VCaP (cell line): Measurements from ENCODE around the gene HYAL3.
"Not testable (repeated sequence)": the region's sequence is repeated elsewhere in the genome, so short reads cannot be mapped to it uniquely, and the experiment has no call there.

Source experiments
- H3K27ac ChIP-seq: fragments of 450-650 bp; 2 replicates; pipeline ENCODE4 v1.5.1; 2017
- CTCF ChIP-seq: fragments of 450-650 bp; conservative IDR thresholded peaks from 2 replicates; pipeline ENCODE4 v1.5.1; 2017; ENCODE audit warnings: mild to moderate bottlenecking, moderate library complexity

The HYAL3 gene

GRCh38 chr3:50245251-50245745 is 53.9 kb downstream of the HYAL3 start:
- TF ChIP-seq CTCF: no peak
- peak overlapping the region; percentile 77 for H3K27ac ChIP-seq

DNA sequence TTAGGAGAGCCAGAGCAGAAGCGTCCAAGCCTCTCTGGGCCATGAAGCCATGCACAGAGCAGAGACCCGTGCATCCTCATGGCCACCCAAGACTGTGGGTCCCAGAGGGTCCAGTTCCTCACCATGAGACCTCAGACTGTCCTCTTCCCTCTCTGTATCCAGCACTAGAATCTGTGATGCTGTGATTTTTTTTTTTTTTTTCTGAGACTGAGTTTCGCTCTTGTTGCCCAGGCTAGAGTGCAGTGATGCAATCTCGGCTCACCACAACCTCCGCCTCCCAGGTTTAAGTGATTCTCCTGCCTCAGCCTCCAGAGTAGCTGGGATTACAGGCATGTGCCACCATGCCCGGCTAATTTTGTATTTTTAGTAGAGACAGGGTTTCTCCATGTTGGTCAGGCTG is 54.4 kb downstream of the HYAL3 start:
- not testable (repeated sequence) for H3K27ac ChIP-seq

- no peak overlapping the region for H3K27ac ChIP-seq
- no peak for TF ChIP-seq CTCF
Observed at GRCh38 chr3:50243543-50243895, 55.7 kb downstream of the HYAL3 start.

DNA sequence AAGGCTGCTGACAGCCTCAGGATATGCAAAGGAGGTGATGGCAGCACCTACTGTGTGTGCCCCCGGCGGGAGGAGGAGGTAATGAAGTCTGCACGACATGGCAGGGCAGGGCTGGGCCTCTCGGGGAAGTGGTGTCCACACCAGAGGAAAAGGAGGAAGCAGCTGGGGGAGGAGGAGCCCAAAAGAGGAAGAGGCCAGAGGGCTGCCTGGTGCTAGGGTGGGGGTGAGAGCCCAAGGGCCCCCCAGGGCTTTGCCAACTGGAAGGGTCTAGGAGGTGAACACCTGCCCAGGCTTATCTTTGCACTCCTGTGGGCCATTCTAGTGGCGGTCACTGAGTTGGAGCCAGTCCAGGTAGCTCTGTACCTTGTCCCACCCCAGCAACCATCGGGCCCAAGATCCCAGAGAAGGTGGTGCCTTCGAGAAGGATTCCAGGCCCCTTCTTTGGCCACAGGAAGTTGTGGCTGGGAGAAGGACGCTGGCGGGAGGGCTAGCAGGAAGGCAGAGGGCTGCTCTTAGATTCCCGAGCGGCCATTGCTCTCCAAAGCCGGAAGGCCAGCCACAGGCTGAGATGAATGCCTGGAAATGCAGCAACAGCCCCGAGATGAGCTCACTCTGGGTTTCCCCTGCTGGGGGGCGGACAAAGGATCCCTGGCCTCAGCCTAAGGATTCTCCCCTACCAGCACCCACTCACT is 56.2 kb downstream of the HYAL3 start:
- no peak for TF ChIP-seq CTCF
- H3K27ac ChIP-seq: no peak overlapping the region
